Measurements from ENCODE around the gene PLXNA4. TPM values are rescaled to one million over a fixed set of nuclear protein-coding genes. Genes with fewer than 3 reads are reported as not detected.

Gene PLXNA4
- total and polyA plus RNA-seq, 7 experiments from 2014 or later: 0.05 to 31.6 (median 1.1) TPM

DNA sequence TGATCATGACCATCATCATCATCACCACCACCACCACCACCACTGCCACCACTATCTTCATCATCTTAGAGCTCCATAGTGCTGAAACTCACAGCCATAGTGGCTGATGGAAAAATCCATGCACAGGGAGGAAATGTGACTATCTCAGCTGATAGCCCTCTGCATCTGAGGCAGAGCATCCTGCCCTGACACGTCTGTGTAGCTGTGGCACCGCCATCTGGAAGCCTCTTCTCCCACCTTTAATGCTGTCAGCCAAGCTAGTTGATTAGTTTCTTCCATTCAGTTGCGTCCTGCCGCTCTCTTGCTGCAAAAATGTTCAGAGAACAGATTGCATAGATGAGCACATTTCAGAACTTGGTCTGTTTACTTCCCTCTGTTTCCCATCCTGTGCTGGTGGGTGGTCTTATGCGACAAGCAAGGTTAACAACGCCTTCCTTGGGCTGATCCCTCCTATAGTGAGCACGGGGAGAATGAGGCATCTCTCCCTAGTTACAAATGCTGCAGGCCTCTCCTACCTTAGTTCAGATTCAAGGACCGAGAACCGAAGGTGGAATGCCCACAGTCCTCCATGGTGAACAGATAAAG lies 478.6 kb downstream of the PLXNA4 start:
- Mint-ChIP-seq H3K4me1 (no peaks in the 10 kb centered on the region), H3K27me3 (peaks cover 5 to 16% (median 13%) of the 10 kb centered on the region in 5 donors), H3K4me3 (no peak overlapping the region), H3K27ac (no peak overlapping the region), H3K36me3 (no peaks in the 10 kb centered on the region), H3K9me3 (peaks cover 0 to 6% (median 0%) of the 10 kb centered on the region in 11 donors)
- intact Hi-C loops (cut with micrococcal nuclease): no loop called here
- no peak overlapping the region for H3K27ac ChIP-seq (ENCODE audit: low read depth, low read length)
- ChIA-PET CTCF (no interaction called here), POLR2A (no interaction called here)
- H3K36me3 ChIP-seq (ENCODE audit: control insufficient read depth in 2 of 3, insufficient read depth in 3 of 3, low read length in 3 of 3): no peaks in the 10 kb centered on the region
- H3K4me3 ChIP-seq (ENCODE audit: low read length): no peak overlapping the region
- ATAC-seq (no peak), DNase-seq (no peak)
- H3K4me1 ChIP-seq (ENCODE audit: control insufficient read depth in 2 of 2, insufficient read depth in 2 of 2, low read length in 2 of 2): no peaks in the 10 kb centered on the region
- H3K27me3 ChIP-seq (ENCODE audit: control insufficient read depth in 2 of 2, insufficient read depth in 2 of 2, low read length in 2 of 2): no peaks in the 10 kb centered on the region
- no peaks in the 10 kb centered on the region for H3K9me3 ChIP-seq (ENCODE audit: control insufficient read depth in 2 of 3, low read length in 3 of 3)

DNA sequence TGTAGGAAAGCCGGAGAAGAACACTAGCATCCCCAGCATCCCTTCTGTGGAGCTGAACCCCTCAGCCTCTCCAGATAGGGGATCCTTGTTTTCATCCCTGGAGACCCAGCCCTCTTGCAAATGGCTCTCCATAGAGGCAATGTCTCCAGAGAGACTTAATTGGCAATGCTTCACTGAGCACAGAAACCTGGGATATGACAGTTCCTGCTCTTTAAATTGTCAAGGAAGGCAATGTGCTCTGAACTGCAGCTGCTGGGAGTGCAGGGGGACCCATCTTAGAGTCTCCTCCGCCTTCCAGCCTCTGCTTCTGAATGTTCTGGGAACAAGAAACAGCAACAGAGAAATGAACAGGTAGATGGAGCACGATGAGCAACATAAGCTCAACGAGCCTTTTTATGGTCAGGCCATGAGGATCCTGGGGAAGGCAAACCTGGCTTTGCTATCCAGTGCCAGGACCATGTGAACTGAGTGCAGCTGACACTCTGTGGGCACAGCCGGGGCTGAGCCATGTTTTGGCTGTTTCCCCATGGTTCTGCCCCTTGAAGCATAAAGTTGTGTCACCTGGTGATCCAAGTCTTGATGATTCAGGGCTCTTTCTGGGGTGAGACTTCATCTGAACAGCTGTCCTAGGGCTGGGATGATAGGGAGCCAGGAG lies 481.0 kb downstream of the PLXNA4 start:
- no peak overlapping the region for H3K4me3 Mint-ChIP-seq
- DNase-seq (no peak), ATAC-seq (no peak)
- Histone ChIP-seq H3K27me3 (ENCODE audit: control insufficient read depth in 2 of 2, insufficient read depth in 2 of 2, low read length in 2 of 2) (no peaks in the 10 kb centered on the region), H3K4me1 (ENCODE audit: control insufficient read depth in 2 of 2, insufficient read depth in 2 of 2, low read length in 2 of 2) (no peaks in the 10 kb centered on the region), H3K36me3 (ENCODE audit: control insufficient read depth in 2 of 3, insufficient read depth in 3 of 3, low read length in 3 of 3) (no peaks in the 10 kb centered on the region), H3K27ac (ENCODE audit: low read depth, low read length) (no peak overlapping the region), H3K4me3 (ENCODE audit: low read length) (no peak overlapping the region), H3K9me3 (ENCODE audit: control insufficient read depth in 2 of 3, low read length in 3 of 3) (no peaks in the 10 kb centered on the region)
- H3K27ac Mint-ChIP-seq: no peak overlapping the region
- no peaks in the 10 kb centered on the region for H3K36me3 Mint-ChIP-seq
- ChIA-PET CTCF (no interaction called here), POLR2A (no interaction called here)
- no peaks in the 10 kb centered on the region for H3K4me1 Mint-ChIP-seq
- H3K27me3 Mint-ChIP-seq: peaks cover 5 to 16% (median 8%) of the 10 kb centered on the region in 5 donors
- intact Hi-C loops (cut with micrococcal nuclease): no loop called here
- H3K9me3 Mint-ChIP-seq: peaks cover 0 to 6% (median 0%) of the 10 kb centered on the region in 11 donors

DNA sequence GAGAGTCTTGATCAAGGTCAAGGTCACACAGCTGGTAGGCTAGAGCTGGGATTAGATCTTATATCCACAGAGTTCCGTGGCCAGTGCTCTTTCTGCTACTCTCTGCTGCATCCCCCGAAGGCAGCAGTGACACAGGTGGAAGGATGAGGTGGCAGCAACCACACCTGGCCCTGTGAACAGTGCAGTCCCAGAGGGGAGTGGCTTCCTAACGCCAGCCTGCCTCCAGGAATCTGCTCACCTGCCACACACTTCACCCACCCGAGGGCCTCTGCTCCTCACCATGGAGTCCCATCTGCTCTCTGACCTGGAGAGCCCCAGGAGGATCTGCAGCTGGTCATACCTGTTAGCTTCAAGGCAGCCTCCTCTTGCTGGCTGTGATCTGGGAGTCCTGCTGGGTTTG lies 484.2 kb downstream of the PLXNA4 start:
- Mint-ChIP-seq H3K4me1 (no peaks in the 10 kb centered on the region), H3K9me3 (peaks cover 0 to 5% (median 0%) of the 10 kb centered on the region in 11 donors), H3K4me3 (no peak overlapping the region), H3K27me3 (peaks cover 0 to 26% (median 11%) of the 10 kb centered on the region in 5 donors), H3K27ac (no peak overlapping the region), H3K36me3 (no peaks in the 10 kb centered on the region)
- H3K27ac ChIP-seq (ENCODE audit: low read depth, low read length): no peak overlapping the region
- ATAC-seq (no peak), DNase-seq (no peak)
- intact Hi-C loops (cut with micrococcal nuclease): no loop called here
- no peak overlapping the region for H3K4me3 ChIP-seq (ENCODE audit: low read length)
- no peaks in the 10 kb centered on the region for H3K36me3 ChIP-seq (ENCODE audit: control insufficient read depth in 2 of 3, insufficient read depth in 3 of 3, low read length in 3 of 3)
- ChIA-PET CTCF (no interaction called here), POLR2A (no interaction called here)
- H3K27me3 ChIP-seq (ENCODE audit: control insufficient read depth in 2 of 2, insufficient read depth in 2 of 2, low read length in 2 of 2): no peaks in the 10 kb centered on the region
- no peaks in the 10 kb centered on the region for H3K4me1 ChIP-seq (ENCODE audit: control insufficient read depth in 2 of 2, insufficient read depth in 2 of 2, low read length in 2 of 2)
- no peaks in the 10 kb centered on the region for H3K9me3 ChIP-seq (ENCODE audit: control insufficient read depth in 2 of 3, low read length in 3 of 3)

DNA sequence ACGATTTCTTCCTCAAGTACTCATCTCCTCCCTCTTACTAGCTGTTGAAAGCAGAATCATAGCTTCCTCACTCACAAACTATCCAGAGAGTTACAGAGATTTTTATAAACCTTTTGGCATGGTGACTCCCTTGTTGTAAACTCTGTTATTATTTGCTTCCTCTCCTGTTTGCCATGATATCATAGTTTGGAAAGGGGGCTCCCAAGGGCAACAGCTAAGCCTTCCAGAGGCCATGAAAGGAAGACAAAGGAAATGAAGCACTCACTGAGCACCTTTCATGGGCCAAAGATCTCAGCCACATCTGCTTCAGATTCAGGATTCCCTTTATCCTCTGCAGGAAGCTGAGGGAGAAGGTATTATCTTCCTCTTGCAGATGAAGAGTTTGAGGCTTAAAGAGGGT lies 484.6 kb downstream of the PLXNA4 start:
- Histone ChIP-seq H3K27me3 (ENCODE audit: control insufficient read depth in 2 of 2, insufficient read depth in 2 of 2, low read length in 2 of 2) (no peaks in the 10 kb centered on the region), H3K4me1 (ENCODE audit: control insufficient read depth in 2 of 2, insufficient read depth in 2 of 2, low read length in 2 of 2) (no peaks in the 10 kb centered on the region), H3K36me3 (ENCODE audit: control insufficient read depth in 2 of 3, insufficient read depth in 3 of 3, low read length in 3 of 3) (no peaks in the 10 kb centered on the region), H3K4me3 (ENCODE audit: low read length) (no peak overlapping the region), H3K27ac (ENCODE audit: low read depth, low read length) (no peak overlapping the region), H3K9me3 (ENCODE audit: control insufficient read depth in 2 of 3, low read length in 3 of 3) (no peaks in the 10 kb centered on the region)
- intact Hi-C loops (cut with micrococcal nuclease): no loop called here
- DNase-seq (no peak), ATAC-seq (no peak)
- Mint-ChIP-seq H3K9me3 (peaks cover 0 to 4% (median 0%) of the 10 kb centered on the region in 11 donors), H3K36me3 (no peaks in the 10 kb centered on the region), H3K27ac (no peak overlapping the region), H3K4me1 (no peaks in the 10 kb centered on the region), H3K4me3 (no peak overlapping the region), H3K27me3 (peaks cover 0 to 26% (median 11%) of the 10 kb centered on the region in 5 donors)
- POLR2A ChIA-PET: no interaction called here
- CTCF ChIA-PET: no interaction called here

DNA sequence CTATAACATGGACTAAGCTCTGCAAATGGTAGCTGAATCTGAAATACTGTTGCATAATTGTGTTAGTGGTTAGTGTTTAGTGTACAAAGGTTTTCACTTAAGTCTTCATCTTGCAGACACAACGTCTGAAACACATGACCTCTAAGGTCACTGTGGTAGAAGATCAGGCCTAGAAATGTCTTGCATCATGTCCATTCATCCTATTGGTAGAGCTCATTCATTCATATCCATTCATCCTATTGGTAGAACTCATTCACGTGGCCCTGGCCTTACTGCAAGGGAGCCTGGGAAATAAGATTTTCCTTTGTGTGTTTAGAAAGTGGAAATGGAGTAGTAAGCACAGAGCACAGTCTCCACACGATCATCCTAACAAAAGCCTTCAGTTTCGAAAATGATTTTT lies 485.8 kb downstream of the PLXNA4 start:
- Mint-ChIP-seq H3K9me3 (no peaks in the 10 kb centered on the region), H3K4me1 (no peaks in the 10 kb centered on the region), H3K27me3 (peaks cover 0 to 28% (median 8%) of the 10 kb centered on the region in 5 donors), H3K27ac (no peak overlapping the region), H3K36me3 (no peaks in the 10 kb centered on the region), H3K4me3 (no peak overlapping the region)
- CTCF ChIA-PET: no interaction called here
- POLR2A ChIA-PET: no interaction called here
- no peaks in the 10 kb centered on the region for H3K9me3 ChIP-seq (ENCODE audit: control insufficient read depth in 2 of 3, low read length in 3 of 3)
- H3K27ac ChIP-seq (ENCODE audit: low read depth, low read length): no peak overlapping the region
- no peaks in the 10 kb centered on the region for H3K36me3 ChIP-seq (ENCODE audit: control insufficient read depth in 2 of 3, insufficient read depth in 3 of 3, low read length in 3 of 3)
- ATAC-seq (no peak), DNase-seq (no peak)
- no peaks in the 10 kb centered on the region for H3K4me1 ChIP-seq (ENCODE audit: control insufficient read depth in 2 of 2, insufficient read depth in 2 of 2, low read length in 2 of 2)
- H3K27me3 ChIP-seq (ENCODE audit: control insufficient read depth in 2 of 2, insufficient read depth in 2 of 2, low read length in 2 of 2): no peaks in the 10 kb centered on the region
- intact Hi-C loops (cut with micrococcal nuclease): no loop called here
- no peak overlapping the region for H3K4me3 ChIP-seq (ENCODE audit: low read length)

DNA sequence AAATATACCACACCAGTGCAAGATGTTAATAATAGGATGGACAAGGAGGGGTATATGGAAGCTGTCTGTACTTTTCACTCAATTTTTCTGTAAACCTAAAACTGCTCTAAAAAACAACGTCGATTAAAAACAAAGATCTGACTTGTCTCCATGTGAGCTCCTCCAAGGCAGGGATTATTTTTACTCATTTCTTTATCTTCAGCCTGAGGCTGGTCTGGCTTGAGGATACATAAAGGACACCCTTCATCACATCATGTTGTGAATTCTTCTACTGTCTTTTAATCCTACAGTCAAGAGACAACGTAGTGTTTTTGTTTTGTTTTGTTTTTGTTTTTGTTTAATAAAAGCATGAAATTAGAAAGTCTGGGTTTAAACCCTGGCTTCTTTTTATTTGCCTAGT lies 486.9 kb downstream of the PLXNA4 start:
- no peaks in the 10 kb centered on the region for H3K9me3 Mint-ChIP-seq
- H3K4me3 Mint-ChIP-seq: no peak overlapping the region
- no peak for DNase-seq
- peaks cover 0 to 23% (median 10%) of the 10 kb centered on the region in 5 donors for H3K27me3 Mint-ChIP-seq
- ChIA-PET CTCF (no interaction called here), POLR2A (no interaction called here)
- Histone ChIP-seq H3K9me3 (ENCODE audit: control insufficient read depth in 2 of 3, low read length in 3 of 3) (no peaks in the 10 kb centered on the region), H3K4me3 (ENCODE audit: low read length) (no peak overlapping the region), H3K27me3 (ENCODE audit: control insufficient read depth in 2 of 2, insufficient read depth in 2 of 2, low read length in 2 of 2) (no peaks in the 10 kb centered on the region), H3K4me1 (ENCODE audit: control insufficient read depth in 2 of 2, insufficient read depth in 2 of 2, low read length in 2 of 2) (no peaks in the 10 kb centered on the region), H3K36me3 (ENCODE audit: control insufficient read depth in 2 of 3, insufficient read depth in 3 of 3, low read length in 3 of 3) (no peaks in the 10 kb centered on the region), H3K27ac (ENCODE audit: low read depth, low read length) (no peak overlapping the region)
- H3K27ac Mint-ChIP-seq: no peak overlapping the region
- no peak for ATAC-seq
- intact Hi-C loops (cut with micrococcal nuclease): no loop called here
- H3K36me3 Mint-ChIP-seq: no peaks in the 10 kb centered on the region
- H3K4me1 Mint-ChIP-seq: no peaks in the 10 kb centered on the region

DNA sequence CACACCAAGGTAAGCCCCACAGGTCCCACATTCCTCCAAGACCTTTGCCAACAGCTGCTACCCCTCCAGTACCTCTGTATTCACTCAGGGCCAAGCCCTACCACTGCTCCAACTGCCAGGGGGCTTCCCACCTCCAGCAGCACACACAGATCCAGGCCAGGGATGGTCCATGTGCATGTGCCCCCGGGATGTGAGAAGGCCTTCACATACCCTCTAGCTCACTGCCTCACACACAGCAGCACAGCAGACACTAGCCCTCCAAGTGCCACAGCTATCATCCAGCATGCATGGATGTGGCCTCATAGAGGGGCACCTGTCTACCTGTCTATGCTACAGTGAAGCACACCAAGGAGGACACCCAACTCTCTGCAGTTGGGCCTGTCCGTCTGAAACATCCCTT lies 488.8 kb downstream of the PLXNA4 start:
- H3K4me3 Mint-ChIP-seq: no peak overlapping the region
- Histone ChIP-seq H3K27me3 (ENCODE audit: control insufficient read depth in 2 of 2, insufficient read depth in 2 of 2, low read length in 2 of 2) (no peaks in the 10 kb centered on the region), H3K36me3 (ENCODE audit: control insufficient read depth in 2 of 3, insufficient read depth in 3 of 3, low read length in 3 of 3) (no peaks in the 10 kb centered on the region), H3K27ac (ENCODE audit: low read depth, low read length) (no peak overlapping the region), H3K4me3 (ENCODE audit: low read length) (no peak overlapping the region), H3K9me3 (ENCODE audit: control insufficient read depth in 2 of 3, low read length in 3 of 3) (no peaks in the 10 kb centered on the region), H3K4me1 (ENCODE audit: control insufficient read depth in 2 of 2, insufficient read depth in 2 of 2, low read length in 2 of 2) (no peaks in the 10 kb centered on the region)
- no peaks in the 10 kb centered on the region for H3K9me3 Mint-ChIP-seq
- DNase-seq (no peak), ATAC-seq (no peak)
- H3K27me3 Mint-ChIP-seq: peaks cover 7 to 38% (median 19%) of the 10 kb centered on the region in 5 donors
- no peak overlapping the region for H3K27ac Mint-ChIP-seq
- POLR2A ChIA-PET: no interaction called here
- intact Hi-C loops (cut with micrococcal nuclease): no loop called here
- CTCF ChIA-PET: no interaction called here
- H3K4me1 Mint-ChIP-seq: no peaks in the 10 kb centered on the region
- no peaks in the 10 kb centered on the region for H3K36me3 Mint-ChIP-seq

All from naive thymus-derived CD4-positive, alpha-beta T cell (primary cell).